ENCODE data around the gene PRPF31.
A peak's percentile ranks its signal among the peaks of the same experiment; 100 is the strongest.
"Not testable (repeated sequence)": the region's sequence is repeated elsewhere in the genome, so short reads cannot be mapped to it uniquely, and the experiment has no call there.

The PRPF31 gene, protein sequence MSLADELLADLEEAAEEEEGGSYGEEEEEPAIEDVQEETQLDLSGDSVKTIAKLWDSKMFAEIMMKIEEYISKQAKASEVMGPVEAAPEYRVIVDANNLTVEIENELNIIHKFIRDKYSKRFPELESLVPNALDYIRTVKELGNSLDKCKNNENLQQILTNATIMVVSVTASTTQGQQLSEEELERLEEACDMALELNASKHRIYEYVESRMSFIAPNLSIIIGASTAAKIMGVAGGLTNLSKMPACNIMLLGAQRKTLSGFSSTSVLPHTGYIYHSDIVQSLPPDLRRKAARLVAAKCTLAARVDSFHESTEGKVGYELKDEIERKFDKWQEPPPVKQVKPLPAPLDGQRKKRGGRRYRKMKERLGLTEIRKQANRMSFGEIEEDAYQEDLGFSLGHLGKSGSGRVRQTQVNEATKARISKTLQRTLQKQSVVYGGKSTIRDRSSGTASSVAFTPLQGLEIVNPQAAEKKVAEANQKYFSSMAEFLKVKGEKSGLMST
- total RNA-seq, result 58.6 to 77.8 reads per million in 2 donors

GRCh38 chr19:54115109-54116063 is at the start of gene PRPF31, which contains the start of gene TFPT:
Gene PRPF31 (plus strand): TSS chr19:54115754. CDS start chr19:54118279, 2,525 bp downstream.
Gene TFPT (minus strand): TSS chr19:54115657. CDS start chr19:54115269, 388 bp downstream.
- peak; percentile 97 for DNase-seq

DNA sequence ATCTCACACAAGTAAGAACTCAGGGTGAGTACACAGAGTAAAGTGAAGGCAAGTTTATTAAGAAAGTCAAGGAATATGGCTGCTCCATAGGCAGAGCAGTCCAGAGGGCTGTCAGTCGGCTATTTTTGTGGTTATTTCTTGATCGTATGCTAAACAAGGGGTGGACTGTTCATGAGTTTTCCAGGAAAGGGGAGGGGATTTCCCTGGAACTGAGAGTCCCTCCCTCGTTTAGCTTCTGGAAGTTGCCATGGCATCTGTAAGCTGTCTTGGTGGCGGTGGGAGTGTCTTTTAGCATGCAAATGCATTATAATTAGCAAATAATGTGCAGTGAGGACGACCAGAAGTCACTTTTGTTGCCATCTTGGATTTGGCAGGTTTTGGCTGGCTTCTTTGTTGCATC is 46.1 kb upstream of the PRPF31 start:
- no peak for DNase-seq

DNA sequence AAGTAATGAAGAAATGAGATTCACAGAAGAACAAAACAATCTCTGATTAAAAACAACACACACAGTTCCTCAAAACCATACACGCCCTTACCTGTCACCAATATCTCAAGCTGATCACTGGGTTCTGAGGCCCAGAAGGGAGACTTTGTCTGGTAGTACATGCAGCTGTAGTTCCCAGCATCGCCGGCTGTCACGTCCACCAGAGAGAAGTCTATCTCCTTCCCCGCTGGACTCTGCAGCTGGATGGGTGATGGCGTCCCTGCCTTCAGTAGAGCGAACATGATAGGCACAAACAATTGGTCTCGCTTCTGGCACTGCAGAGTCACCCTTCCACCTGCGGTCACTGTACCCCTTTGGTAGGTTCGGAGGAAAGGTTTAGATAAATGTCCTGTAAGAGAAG is 41.7 kb upstream of the PRPF31 start:
- DNase-seq, result no peak

DNA sequence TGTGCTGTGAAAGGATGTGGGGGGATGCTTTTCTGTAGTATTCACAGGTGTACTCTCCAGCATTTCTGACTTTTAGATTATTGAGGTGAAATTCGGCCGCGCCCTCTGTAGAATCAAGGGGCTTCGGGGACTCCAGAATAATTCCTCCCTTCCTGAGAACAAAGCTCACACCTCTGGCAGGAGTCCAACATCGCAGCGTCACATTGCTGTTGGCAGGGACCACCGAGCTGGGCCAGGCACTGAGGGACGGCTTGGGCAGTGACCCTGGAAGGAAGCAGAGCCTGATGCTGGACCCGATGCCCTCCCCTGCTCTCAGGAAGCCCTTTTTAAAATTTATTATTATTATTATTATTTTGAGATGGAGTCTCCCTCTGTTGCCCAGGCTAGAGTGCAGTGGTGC is 40.7 kb upstream of the PRPF31 start:
- DNase-seq, result no peak

DNA sequence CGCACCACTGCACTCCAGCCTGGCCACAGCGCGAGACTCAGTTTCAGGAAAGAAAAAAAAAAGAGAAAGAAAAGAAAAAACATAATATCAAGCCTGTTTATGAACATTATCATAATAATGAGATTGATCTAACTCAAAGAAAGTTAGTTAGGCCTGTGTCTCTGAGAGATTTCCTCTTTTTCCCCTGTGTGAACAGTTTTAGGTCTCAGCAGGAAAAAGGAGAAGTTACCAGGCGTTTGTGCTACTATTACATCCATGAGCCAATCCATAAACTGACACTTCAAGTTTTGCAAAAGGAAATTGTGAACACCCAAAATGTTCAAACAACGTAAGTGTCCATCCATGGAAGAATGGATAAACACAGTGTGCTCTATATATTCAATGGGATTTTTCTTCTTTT is 38.2 kb upstream of the PRPF31 start:
- no peak for DNase-seq

DNA sequence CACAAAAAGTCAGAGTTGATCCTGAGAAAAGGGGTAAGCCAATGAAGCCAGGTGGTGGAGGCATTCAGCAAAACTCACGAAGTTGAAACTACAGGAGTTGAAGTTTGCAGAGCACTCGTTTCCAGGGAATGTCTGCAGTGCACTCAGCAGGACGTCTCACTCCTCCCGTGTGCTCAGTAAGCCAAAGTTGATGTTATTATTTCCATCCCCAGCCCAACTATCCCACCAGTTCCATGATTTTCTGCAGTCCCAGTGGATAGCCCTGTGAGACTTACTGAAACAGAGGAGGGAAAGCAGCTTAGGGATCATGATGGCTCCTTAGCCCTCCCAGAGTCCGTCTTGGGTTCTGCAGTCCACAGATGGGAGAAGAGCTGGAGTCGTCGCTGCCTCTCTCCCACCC is 34.5 kb upstream of the PRPF31 start, which contains the start of gene TARM1:
Gene TARM1 (minus strand): TSS at position 334 of the 400 bp plus-strand sequence. CDS start 25 bp downstream, at position 309.
- no peak for DNase-seq

GRCh38 chr19:54084410-54084809 is 31.1 kb upstream of the PRPF31 start:
- DNase-seq, result no peak

DNA sequence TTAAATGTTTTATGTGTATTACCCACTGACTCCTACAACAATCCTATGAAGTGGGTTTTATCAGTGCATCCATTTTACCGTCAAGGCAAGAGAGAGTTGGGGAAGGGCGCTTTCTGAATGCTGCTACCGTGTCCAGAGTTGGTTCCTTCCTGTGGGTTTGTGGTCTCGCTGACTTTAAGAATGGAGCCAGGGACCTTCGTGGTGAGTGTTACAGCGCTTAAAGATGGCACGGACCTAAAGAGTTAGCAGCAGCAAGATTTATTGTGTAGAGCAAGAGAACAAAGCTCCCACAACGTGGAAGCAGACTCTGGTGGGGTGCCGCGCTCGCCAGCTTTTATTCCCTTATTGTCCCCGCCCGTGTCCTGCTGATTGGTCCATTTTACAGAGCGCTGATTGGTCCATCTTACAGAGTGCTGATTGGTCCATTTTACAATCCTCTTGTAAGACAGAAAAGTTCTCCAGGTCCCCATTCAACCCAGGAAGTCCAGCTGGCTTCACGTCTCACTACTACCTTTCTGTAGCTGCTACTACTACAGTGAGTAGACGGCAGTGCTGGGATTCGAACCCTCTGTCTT is 21.0 kb upstream of the PRPF31 start:
- no peak for DNase-seq

GRCh38 chr19:54095136-54095858 is 20.3 kb upstream of the PRPF31 start:
- DNase-seq, result no peak

DNA sequence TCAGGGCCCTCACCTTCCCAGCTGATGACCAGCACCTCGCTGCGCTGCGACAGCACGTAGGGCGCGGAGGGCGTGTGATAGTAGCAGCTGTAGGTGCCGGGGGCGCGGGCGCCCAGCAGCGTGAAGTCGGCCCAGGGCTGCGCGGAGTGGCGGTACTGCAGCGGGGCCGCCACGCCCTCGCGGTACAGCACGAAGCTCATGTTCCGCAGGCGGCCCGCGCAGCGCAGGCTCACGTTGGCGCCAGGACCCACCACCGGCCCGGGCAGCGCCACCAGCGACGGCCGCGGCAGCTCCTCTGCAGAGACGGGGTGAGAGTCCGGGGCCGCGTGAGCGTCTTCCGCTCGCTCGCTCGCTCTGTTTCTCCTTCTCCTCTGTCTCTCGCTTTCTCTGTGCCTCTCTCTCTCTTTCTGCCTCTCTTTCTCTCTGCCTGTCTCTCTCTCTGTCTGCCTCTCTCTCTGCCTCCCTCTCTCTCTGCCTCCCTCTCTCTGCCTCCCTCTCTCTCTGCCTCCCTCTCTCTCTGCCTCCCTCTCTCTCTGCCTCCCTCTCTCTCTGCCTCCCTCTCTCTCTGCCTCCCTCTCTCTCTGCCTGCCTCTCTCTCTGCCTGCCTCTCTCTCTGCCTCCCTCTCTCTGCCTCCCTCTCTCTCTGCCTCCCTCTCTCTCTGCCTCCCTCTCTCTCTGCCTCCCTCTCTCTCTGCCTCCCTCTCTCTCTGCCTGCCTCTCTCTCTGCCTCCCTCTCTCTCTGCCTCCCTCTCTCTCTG is 19.5 kb upstream of the PRPF31 start:
- peak; percentile 27 for DNase-seq

DNA sequence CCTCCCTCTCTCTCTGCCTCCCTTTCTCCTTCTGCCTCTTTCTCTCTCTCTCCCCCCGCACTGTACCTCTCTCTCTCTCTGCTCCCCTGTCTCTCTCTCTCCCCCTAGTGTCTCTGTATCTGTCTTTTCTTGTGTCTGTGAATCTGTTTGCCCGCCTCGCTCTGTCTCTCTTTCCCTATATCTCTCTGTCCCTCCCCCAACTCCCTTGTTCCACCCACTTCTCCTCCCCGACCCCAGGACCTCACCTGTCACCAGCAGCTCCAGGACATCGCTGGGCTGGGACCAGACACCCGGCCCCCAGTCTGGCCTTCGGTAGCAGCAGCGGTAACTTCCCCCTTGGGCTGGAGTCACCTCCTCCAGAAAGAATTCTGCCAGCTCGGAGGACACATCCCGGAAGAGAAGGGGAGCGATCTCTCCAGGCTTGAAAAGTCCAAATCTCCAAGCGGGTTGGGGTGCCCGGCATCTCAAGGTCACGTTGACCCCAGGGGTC is 18.9 kb upstream of the PRPF31 start:
- DNase-seq, result no peak

DNA sequence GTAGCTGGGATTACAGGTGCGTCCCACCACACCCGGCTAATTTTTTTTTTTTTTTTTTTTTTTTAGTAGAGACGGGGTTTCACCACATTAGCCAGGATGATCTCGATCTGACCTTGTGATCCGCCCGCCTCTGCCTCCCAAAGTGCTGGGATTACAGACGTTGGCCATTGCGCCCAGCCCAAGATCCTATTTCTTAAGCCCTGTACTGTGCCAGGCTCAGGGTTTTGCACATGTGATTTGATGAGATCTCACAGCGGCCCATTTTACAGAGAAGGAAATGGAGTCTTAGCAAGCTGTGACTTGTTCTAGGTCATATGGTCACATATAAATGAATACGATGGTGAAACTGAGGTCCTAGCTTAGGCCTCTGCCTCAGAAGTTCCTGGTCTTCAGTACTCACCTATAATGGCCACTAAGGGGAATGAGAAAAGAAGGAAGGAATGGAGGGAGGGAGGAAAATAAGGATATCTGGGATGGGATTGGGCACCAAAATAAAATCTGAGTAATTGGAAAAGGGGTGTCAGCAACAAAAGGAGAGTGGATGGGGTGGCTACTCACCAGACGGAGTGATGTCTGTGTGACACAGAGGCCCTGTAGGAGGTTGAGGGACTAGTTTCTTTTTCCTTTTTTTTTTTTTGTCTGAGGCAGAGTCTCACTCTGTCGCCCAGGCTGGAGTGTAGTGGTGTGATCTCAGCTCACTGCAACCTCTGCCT is 16.2 kb upstream of the PRPF31 start:
- DNase-seq, result no peak

DNA sequence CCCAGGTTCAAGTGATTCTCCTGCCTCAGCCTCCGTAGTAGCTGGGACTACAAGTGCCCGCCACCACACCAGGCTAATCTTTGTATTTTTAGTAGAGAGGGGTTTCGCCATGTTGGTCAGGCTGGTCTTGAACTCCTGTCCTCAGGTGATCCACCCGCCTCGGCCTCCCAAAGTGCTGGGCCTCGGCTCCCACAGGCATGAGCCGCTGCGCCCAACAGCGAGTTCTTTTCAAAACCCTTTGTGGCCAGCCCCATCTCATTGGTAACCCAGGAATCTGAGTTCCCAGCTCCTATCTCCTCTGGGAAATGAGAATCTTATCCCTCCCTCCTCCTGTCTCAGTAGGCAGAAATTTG is 15.7 kb upstream of the PRPF31 start:
- not testable (repeated sequence) for DNase-seq

- DNase-seq, result no peak
Measured at GRCh38 chr19:54100561-54100960, 15.0 kb upstream of the PRPF31 start, which contains the start of gene OSCAR. Gene OSCAR (minus strand): TSS chr19:54100803. CDS start chr19:54100792, 11 bp downstream.

- DNase-seq, result peak; percentile 93
Measured at GRCh38 chr19:54102421-54103169, 13.0 kb upstream of the PRPF31 start, which contains the start of gene NDUFA3. Gene NDUFA3 (plus strand): TSS chr19:54102855. CDS start chr19:54102879, 24 bp downstream.

GRCh38 chr19:54104998-54105715 is 10.4 kb upstream of the PRPF31 start:
- no peak for DNase-seq

DNA sequence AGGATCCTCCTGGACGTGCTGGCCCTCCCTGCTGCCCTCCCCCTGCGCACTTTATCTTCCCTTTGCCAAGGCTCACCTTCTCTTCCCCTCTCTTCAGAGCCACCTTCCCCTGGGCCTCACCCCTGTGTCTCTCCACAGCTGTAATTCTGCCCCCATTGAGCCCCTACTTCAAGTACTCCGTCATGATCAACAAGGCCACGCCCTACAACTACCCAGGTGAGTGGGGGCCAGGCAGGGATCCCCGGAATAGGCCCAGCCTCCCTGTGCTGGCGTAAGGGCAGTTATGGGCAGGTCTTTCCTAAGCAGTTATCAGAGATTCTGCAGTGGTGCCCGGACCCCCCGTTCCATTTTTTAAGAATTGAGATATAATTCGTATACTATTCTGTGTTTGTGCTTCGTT is 9.8 kb upstream of the PRPF31 start:
- no peak for DNase-seq

DNA sequence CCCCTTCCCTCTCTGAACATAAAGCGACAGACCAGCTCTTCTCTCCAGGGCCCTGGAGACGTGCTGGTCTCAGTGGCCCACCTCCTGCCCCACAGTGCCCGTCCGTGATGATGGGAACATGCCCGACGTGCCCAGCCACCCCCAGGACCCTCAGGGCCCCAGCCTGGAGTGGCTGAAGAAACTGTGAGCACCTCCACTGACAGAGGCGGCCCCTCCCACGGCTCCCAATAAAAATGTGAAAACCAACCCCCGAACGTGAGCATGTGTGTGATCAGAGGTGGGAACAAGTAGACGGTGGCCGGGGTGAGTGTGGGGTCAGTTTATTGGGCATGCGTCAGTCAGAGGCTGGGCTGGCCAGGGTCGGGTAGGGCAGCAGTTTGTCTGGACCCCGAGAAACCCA is 8.8 kb upstream of the PRPF31 start:
- DNase-seq, result no peak
